B cell (primary cell): ENCODE data around the gene ANKRD13D. TPM values are rescaled to one million over a fixed set of nuclear protein-coding genes. Genes with fewer than 3 reads are reported as not detected.

Experiments
- ATAC-seq: fragments of 200-7000 bp; cut with Tn5 transposase; one replicate; pipeline ENCODE4 v1.10.0; 2021; ENCODE audit warnings: low read depth, mild to moderate bottlenecking, moderate number of reproducible peaks, moderate library complexity
- CTCF ChIA-PET: fragments of 350-600 bp; sonication (Branson Sonifier 250); formaldehyde crosslinking; loops from one replicate; lab custom pipeline; 2021; ENCODE audit warnings: antibody characterized with exemption, inconsistent platforms; lab: Charles Lee
- POLR2A ChIA-PET: fragments of 350-600 bp; sonication (Branson Sonifier 250); formaldehyde crosslinking; loops from one replicate; lab custom pipeline; 2021; ENCODE audit warnings: antibody characterized with exemption; lab: Charles Lee
- DNase-seq: peaks from one replicate; pipeline ENCODE4 v3.0.0; 2013
- H2AFZ ChIP-seq: 2 replicates; pipeline ENCODE4 v1.6.1; 2012; ENCODE audit warnings: mild to moderate bottlenecking, low read depth, low read length; ENCODE audit not compliant: insufficient read depth, poor library complexity, severe bottlenecking
- H3K27ac ChIP-seq, 2 donors: 1 replicate in 1 of 2; 2 replicates in 1 of 2; pipeline ENCODE4 v1.5.1; 2012 to 2013; ENCODE audit warnings: low read length in 2 of 2, mild to moderate bottlenecking in 2 of 2, moderate library complexity in 1 of 2
- H3K27me3 ChIP-seq, 4 experiments: fragments of 200-600 bp in 1 of 4; sonication (generic) in 1 of 4; replicated peaks in 1 of 4; 1 replicate in 2 of 4; 2 replicates in 2 of 4; pipeline versions ENCODE4 v1.6.1 to v1.7.0; 2013 to 2016; ENCODE audit warnings: low read length in 3 of 4, mild to moderate bottlenecking in 2 of 4, mixed read lengths in 1 of 4, moderate library complexity in 1 of 4; ENCODE audit not compliant: insufficient read depth in 4 of 4, control insufficient read depth in 3 of 4; ENCODE audit errors: control extremely low read depth in 1 of 4
- H3K36me3 ChIP-seq, 2 experiments: replicated peaks in 1 of 2; 1 replicate in 1 of 2; 2 replicates in 1 of 2; pipeline versions ENCODE4 v1.6.1 to v1.7.1; 2013; ENCODE audit warnings: low read length in 1 of 2; ENCODE audit not compliant: insufficient read depth in 2 of 2, control insufficient read depth in 1 of 2; ENCODE audit errors: control extremely low read depth in 1 of 2, extremely low read depth in 1 of 2
- H3K4me1 ChIP-seq, 2 donors: fragments of 200-600 bp in 1 of 2; sonication (generic) in 1 of 2; 1 replicate in 1 of 2; 2 replicates in 1 of 2; pipeline versions ENCODE4 v1.5.1 to v1.6.1; 2013 to 2017; ENCODE audit warnings: low read length in 2 of 2; ENCODE audit not compliant: control insufficient read depth in 2 of 2, insufficient read depth in 2 of 2
- H3K4me2 ChIP-seq: replicated peaks from 2 replicates; pipeline ENCODE3; 2012; ENCODE audit warnings: mild to moderate bottlenecking, low read depth, low read length; ENCODE audit not compliant: poor library complexity, severe bottlenecking
- H3K4me3 ChIP-seq, 5 experiments: fragments of 200-600 bp in 1 of 5; sonication (generic) in 1 of 5; 1 replicate in 3 of 5; 2 replicates in 2 of 5; pipeline versions ENCODE4 v1.5.1 to v1.7.0; 2011 to 2016; ENCODE audit warnings: low read length in 4 of 5, mild to moderate bottlenecking in 4 of 5, low read depth in 2 of 5, control low read depth in 1 of 5, moderate library complexity in 1 of 5; ENCODE audit not compliant: insufficient read depth in 1 of 5; ENCODE audit errors: control extremely low read depth in 1 of 5, extremely low read depth in 1 of 5
- H3K79me2 ChIP-seq: fragments of 200-600 bp; sonication (generic); one replicate; pipeline ENCODE4 v1.6.0; 2016; ENCODE audit warnings: low read length; ENCODE audit not compliant: control insufficient read depth, insufficient read depth
- H3K9ac ChIP-seq: fragments of 200-600 bp; sonication (generic); 2 replicates; pipeline ENCODE4 v1.6.1; 2017; ENCODE audit warnings: mild to moderate bottlenecking, low read length, moderate library complexity
- H3K9me3 ChIP-seq, 3 donors: one replicate each; pipeline versions ENCODE4 v1.6.1 to v1.7.1; 2013; ENCODE audit warnings: low read length in 2 of 3; ENCODE audit not compliant: control insufficient read depth in 2 of 3, insufficient read depth in 1 of 3; ENCODE audit errors: control extremely low read depth in 1 of 3
- H4K20me1 ChIP-seq: 2 replicates; pipeline ENCODE4 v1.6.0; 2012; ENCODE audit warnings: mild to moderate bottlenecking, low read length; ENCODE audit not compliant: insufficient read depth, control insufficient read depth, poor library complexity, severe bottlenecking
- H3K27ac Mint-ChIP-seq: one replicate; pipeline ENCODE4 v1.8.0; 2021; ENCODE audit warnings: mixed read lengths
- H3K27me3 Mint-ChIP-seq: one replicate; pipeline ENCODE4 v1.8.0; 2021; ENCODE audit warnings: mixed read lengths
- H3K4me1 Mint-ChIP-seq: one replicate; pipeline ENCODE4 v1.8.0; 2021; ENCODE audit warnings: mixed read lengths
- H3K4me3 Mint-ChIP-seq: one replicate; pipeline ENCODE4 v1.8.0; 2021; ENCODE audit warnings: mixed read lengths
- H3K9me3 Mint-ChIP-seq: one replicate; pipeline ENCODE4 v1.8.0; 2022; ENCODE audit warnings: mixed read lengths; ENCODE audit not compliant: insufficient read depth
- CTCF ChIP-seq: fragments of 200-600 bp; IDR thresholded peaks from one replicate; pipeline ENCODE4 v1.8.0; 2022; ENCODE audit warnings: antibody characterized with exemption, mild to moderate bottlenecking
- EZH2 ChIP-seq: IDR thresholded peaks from 2 replicates; pipeline ENCODE4 v1.6.1; 2012; ENCODE audit warnings: borderline replicate concordance, low read depth, mild to moderate bottlenecking, moderate library complexity, low read length; ENCODE audit not compliant: insufficient read depth, poor library complexity, severe bottlenecking
- WGBS: methylation state at CpG from one replicate; pipeline ENCODE4 v1.1.5; 2013; ENCODE audit warnings: missing lambda C conversion rate; ENCODE audit not compliant: insufficient coverage; 5-methylcytosine and 5-hydroxymethylcytosine counted together
- intact Hi-C: fragments of 100-400 bp; cut with micrococcal nuclease; formaldehyde crosslinking; loops from one replicate; pipeline ENCODE4 v1.10.0; 2022
- polyA plus RNA-seq: library from polyadenylated mRNA; depleted of rRNA; stranded (reverse); fragments of >200 nt; gene quantifications from 2 replicates; pipeline ENCODE4 v1.2.3, GENCODE V29; 2012
- total RNA-seq, 2 donors: library from RNA; stranded (reverse); fragments of 120-200 nt in 1 of 2; gene quantifications; 1 replicate in 1 of 2; 2 replicates in 1 of 2; pipeline versions ENCODE4 v1.2.3 to v1.2.4, GENCODE V29; 2013 to 2022

The ANKRD13D gene
- total and polyA plus RNA-seq, 2 donors (not counting 1 experiment from before 2014, with no cell fraction given): 189 to 252 TPM

- H3K4me1 Mint-ChIP-seq: peaks cover 3% of the 10 kb centered on the region
- H3K27me3 Mint-ChIP-seq: no peaks in the 10 kb centered on the region
- no peak overlapping the region for H3K9ac ChIP-seq
- H3K36me3 ChIP-seq: peaks cover 8 to 57% of the 10 kb centered on the region in 2 experiments
- CTCF ChIA-PET: interaction anchor here (2.9 kb wide), 1 partner anchor 38 kb away, joined by 11 read pairs; no protein-coding TSS in a partner anchor
- peaks cover 43% of the 10 kb centered on the region for H4K20me1 ChIP-seq
- H3K4me3 ChIP-seq: no peak overlapping the region
- peaks cover 41% of the 10 kb centered on the region for H3K79me2 ChIP-seq
- H3K27ac Mint-ChIP-seq: no peak overlapping the region
- H3K27ac ChIP-seq: no peak overlapping the region
- 92% methylated on average over 22 of the region's 22 CpGs for WGBS
- H3K4me2 ChIP-seq: no peak overlapping the region
- no peak overlapping the region for H3K4me3 Mint-ChIP-seq
- H3K9me3 ChIP-seq: peaks cover 4 to 8% (median 5%) of the 10 kb centered on the region in 3 donors
- TF ChIP-seq EZH2 (no peak), CTCF (no peak)
- H3K9me3 Mint-ChIP-seq: peaks cover 4% of the 10 kb centered on the region
- peaks cover 3 to 4% of the 10 kb centered on the region in 2 donors for H3K4me1 ChIP-seq
- no peaks in the 10 kb centered on the region for H3K27me3 ChIP-seq
- no peak for ATAC-seq
- POLR2A ChIA-PET: interaction anchor here (0.8 to 1.3 kb wide), 2 partner anchors 8 to 116 kb away, joined by 3 to 4 read pairs; no protein-coding TSS in a partner anchor
- intact Hi-C loops: no loop called here
- H2AFZ ChIP-seq: no peak overlapping the region
- no peak for DNase-seq
Measured at GRCh38 chr11:67300756-67301312, 11.7 kb downstream of the ANKRD13D start.

GRCh38 chr11:67301313-67301921 lies 12.3 kb downstream of the ANKRD13D start:
- no peak overlapping the region for H3K4me2 ChIP-seq
- no peak overlapping the region for H3K27ac ChIP-seq
- peaks cover 0 to 4% (median 4%) of the 10 kb centered on the region in 3 donors for H3K9me3 ChIP-seq
- no peaks in the 10 kb centered on the region for H3K27me3 Mint-ChIP-seq
- ATAC-seq (no peak), DNase-seq (no peak)
- POLR2A ChIA-PET: interaction anchor here (0.8 to 2.2 kb wide), 3 partner anchors 8 to 115 kb away, joined by 3 to 10 read pairs (median 4); partner anchors contain the start of gene ANKRD13D
- no peak for TF ChIP-seq CTCF
- TF ChIP-seq EZH2: no peak
- H3K4me3 ChIP-seq: no peak overlapping the region
- peaks cover 43% of the 10 kb centered on the region for H4K20me1 ChIP-seq
- intact Hi-C loops: no loop called here
- WGBS: 97% methylated on average over 28 of the region's 28 CpGs
- H3K27me3 ChIP-seq: no peaks in the 10 kb centered on the region
- H3K36me3 ChIP-seq: peaks cover 6 to 53% of the 10 kb centered on the region in 2 experiments
- CTCF ChIA-PET: interaction anchor here (1.5 kb wide), 1 partner anchor 38 kb away, joined by 4 read pairs; no protein-coding TSS in a partner anchor
- no peak overlapping the region for H3K4me3 Mint-ChIP-seq
- peaks cover 4% of the 10 kb centered on the region for H3K9me3 Mint-ChIP-seq
- no peak overlapping the region for H2AFZ ChIP-seq
- H3K4me1 Mint-ChIP-seq: peaks cover 3% of the 10 kb centered on the region
- no peak overlapping the region for H3K9ac ChIP-seq
- no peak overlapping the region for H3K27ac Mint-ChIP-seq
- peaks cover 35% of the 10 kb centered on the region for H3K79me2 ChIP-seq
- H3K4me1 ChIP-seq: peaks cover 3 to 4% of the 10 kb centered on the region in 2 donors
